GM18861 (cell line): ENCODE data around the gene CFAP20DC.
"Not testable (repeated sequence)": the region's sequence is repeated elsewhere in the genome, so short reads cannot be mapped to it uniquely, and the experiment has no call there.

ENCODE experiments used
- ATAC-seq: cut with Tn5 transposase; IDR thresholded peaks from one replicate; pipeline ENCODE4 v1.9.1; 2021; ENCODE audit not compliant: unreplicated experiment

Gene CFAP20DC

DNA sequence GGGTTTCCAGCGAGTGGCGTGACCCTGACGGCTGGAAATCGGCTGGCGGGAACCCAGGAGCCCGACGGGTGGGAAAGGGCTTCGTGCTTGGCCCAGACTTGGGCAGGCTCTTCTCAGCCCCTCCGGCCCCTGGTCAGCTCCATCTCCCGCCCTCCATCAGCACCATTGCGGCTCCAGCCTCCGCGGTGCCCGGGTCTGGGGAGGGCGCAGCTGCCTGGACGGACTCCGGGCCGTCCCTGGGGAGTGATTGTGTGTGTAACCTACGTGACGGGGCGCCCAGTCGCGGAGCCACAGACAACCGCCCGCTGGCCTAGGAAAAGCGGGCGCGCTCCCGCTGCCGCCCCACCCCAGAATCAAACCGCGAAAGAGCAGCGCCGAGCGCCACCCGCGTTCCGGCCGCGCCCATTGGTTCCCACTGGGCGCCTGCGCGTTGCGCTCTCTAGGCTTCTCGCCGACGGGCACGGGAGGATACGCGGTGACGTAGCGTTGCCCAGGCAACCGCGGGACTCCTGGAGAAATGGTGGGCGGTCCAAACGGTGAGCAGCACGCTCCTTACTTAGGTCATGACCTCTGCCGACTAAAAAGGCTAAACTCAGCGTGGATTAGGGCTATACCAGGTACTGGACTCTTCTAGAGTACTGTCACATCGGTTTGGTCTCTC is at the start of gene CFAP20DC:
Gene CFAP20DC, minus strand, starts transcription at position 355 of the 661 bp plus-strand sequence. CDS start 394 bp downstream, outside the sequence.
- peak; percentile 99 for ATAC-seq

DNA sequence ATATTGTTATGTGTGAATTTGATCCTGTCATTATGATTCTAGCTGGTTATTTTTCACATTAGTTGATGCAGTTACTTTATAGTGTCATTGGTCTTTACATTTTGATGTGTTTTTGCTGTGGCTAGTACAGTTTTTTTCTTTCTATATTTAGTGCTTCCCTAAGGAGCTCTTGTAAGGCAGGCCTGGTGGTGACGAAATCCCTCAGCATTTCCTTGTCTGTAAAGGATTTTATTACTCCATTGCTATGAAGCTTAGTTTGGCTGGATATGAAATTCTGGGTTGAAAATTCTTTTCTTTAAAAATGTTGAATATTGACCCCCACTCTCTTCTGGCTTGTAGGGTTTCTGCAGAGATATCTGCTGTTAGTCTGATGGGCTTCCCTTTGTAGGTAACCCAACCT is 48.7 kb upstream of the CFAP20DC start:
- ATAC-seq: not testable (repeated sequence)

DNA sequence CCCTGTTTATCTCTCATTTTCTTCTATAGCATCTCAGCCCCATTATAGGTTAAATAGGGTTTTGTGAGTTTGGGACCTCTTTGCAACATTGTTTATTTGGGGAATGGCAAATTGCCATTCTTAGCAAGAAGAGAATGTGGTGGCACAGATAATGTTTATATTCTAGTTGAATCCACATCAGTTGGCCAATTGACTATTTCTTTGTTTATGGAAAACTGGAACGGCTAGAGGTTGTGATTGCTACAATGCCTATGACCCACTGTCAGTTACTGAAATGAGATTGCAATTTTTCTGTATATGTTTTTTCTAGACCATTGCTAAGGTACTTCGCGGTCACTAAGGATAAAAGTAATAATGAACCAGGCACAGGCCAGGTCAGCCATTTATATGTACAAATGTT is 44.6 kb upstream of the CFAP20DC start:
- ATAC-seq: no peak

DNA sequence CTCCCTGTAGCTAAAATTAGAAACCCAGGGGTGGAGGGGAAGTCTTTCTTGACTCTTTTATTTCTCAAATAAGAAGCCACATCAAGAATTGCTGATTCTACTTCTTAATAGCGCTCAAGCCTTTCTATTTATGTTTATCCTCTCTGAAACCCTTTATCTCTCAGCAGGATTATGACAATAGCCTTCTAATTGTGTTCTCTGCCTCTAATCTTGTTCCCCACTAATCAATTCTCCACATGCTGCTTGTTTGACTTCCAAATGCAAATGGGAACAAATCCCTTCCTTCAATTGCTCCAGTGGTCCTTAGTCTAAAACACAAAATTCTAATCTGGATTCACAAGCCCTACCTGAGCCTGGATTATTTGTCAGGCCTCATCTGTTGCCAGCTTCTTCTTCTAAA is 43.7 kb upstream of the CFAP20DC start:
- ATAC-seq: no peak

DNA sequence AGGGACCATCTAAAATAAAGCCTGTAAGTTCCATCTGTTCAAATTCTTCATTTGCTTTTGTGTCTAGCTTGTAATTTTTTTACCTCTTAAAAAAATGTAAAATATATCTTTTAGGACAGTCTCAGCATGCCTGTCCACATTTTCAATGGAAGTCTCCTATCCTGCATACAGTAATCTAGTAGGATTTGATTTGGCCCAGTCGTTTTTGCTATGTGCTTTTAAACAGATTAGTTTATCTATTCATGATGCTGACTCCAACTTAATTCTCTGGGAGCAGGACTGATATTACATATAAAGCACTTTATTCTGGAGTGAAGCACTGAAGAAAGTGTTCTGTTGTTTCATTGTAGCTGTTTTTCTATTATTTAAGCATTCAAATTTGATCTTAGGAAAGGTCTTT is 38.9 kb upstream of the CFAP20DC start:
- no peak for ATAC-seq

DNA sequence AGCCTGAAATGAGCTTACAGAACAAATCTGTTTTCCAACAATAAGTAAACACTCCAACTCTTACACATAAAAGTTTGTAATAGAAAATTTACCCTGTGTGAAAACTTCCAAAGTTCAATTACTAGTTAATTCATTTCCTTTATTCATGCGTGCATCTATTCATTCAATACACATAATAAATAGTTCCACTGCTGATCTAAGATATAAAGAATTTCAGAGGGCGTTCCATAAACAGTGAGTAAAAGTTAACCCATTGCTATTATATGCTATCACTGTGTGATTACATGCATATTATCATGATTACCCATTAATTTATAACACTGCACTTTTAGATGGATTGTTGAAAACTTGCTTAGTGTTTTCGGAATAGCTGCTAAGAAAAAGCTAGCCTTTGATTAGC is 36.2 kb upstream of the CFAP20DC start:
- ATAC-seq: no peak

DNA sequence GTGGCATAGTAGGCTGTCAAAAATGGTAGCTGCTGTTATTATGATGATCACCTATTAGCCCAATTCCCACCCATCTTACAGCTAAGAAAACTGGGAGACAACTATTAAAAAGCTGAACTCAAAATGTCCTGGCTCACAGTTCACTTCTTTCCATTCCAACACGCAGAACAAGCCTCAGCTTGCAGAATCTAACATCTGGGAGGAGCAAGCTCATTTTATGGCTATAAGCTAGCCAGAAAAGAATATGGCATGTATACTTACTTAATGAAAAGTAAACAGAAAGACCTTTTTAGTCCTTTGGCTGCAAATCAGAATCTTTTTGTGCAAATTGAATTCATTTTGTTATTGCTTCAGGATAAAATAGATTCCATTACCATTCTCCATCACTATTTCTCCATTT is 34.8 kb upstream of the CFAP20DC start:
- no peak for ATAC-seq

DNA sequence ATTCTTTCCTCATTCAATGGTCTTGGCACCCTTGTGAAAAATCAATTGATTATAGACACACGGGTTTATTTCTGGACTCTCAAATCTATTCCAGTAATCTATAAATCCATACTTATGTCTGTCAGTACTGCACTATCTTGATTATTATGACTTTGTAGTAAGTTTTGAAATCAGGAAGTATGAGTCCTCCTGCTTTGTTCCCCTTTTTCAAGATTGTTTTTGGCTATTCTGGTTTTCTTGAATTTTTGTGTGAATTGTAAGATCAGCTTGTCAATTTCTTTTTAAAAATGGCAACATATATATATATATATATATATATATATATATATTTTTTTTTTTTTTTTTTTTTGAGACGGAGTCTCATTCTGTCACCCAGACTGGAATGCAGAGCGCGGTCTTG is 32.3 kb upstream of the CFAP20DC start:
- ATAC-seq: no peak

DNA sequence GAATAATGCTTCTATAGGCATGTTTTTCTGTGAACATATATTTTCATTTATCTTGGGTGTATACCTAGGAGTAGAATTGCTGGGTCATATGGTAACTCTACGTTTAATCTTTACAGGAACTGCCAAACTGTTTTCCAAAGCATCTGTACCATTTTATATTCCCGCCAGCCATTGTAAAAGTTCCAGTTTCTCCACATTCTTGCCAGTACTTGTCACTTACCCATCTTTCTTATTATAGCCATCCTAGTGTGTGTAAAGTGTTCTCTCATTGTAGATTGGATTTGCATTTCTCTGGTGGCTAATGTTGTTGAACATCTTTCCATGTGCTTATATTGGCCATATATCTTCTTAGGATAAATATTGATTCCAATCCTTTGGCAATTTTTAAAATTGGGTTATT is 31.2 kb upstream of the CFAP20DC start:
- ATAC-seq: no peak

DNA sequence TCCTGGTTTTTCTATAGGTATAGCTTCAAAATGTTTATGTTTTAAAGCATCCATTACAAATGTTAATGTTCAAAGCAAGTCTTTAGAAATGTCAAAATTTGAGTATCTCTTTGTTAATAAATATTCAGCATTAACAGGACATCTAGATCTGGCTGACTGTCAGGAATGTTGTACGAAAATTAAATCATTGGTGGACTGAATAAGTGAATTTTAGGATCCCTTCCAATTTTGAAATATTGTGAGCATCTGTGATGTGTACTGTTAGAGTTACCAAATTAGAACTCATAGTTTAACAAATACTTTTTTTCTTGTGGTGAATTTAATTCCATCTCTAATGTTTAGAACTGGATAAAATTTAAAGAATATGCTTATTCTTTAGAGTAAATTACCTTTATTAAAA is 30.1 kb upstream of the CFAP20DC start:
- no peak for ATAC-seq

DNA sequence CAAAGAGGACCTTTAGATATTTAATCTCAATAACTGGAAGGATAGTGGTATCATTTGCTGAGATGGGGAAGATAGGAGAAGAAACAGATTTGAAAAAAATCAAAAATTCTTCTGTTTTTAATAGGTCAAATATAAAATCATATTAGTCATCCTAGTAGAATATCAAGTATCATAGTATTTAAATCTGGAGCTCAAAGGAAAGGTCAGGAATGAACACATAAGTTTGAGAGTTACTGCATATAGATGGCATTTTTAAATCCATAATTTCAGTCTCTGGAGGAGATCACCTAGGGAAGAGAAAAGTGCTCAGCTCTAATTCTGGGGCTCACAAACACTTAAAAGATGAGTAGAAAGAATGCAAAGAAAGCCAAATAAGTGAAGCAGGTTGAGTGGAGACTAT is 24.9 kb upstream of the CFAP20DC start:
- ATAC-seq: no peak

DNA sequence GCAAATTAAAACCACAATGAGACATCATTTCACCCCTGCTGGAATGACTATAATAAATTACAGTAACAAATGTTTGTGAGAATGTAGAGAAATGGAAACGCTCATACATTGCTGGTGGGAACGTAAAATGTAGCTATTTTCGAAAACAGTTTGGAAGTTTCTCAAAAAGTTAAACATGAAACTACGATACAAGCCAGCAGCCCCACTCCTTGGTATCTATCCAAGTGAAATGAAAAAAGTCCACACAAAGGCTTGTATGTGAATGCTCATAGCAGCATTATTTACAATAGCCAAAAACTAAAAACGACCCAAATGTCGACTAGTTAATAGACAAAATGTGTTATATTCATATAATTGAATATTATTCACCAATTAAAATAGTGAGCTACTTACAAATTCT is 22.9 kb upstream of the CFAP20DC start:
- ATAC-seq: no peak

DNA sequence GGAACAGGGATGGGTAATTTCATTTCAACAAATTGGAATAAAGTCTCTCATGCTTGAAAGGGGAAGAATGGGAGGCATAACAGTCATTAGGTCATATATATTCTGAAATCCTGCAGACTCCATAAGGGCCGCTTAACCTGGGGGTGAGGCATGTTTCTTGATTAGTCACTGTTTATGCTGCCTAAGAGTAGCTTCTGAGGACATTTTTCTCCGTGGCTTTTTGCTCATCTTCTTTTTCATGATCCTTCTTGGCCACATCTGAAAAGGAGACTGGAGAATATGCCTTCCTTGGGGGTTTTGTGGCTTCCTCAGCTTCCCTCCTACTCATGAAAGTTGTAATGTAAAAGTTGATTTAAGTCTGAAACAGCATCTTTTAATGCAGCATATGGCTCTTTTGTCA is 20.0 kb upstream of the CFAP20DC start:
- no peak for ATAC-seq

DNA sequence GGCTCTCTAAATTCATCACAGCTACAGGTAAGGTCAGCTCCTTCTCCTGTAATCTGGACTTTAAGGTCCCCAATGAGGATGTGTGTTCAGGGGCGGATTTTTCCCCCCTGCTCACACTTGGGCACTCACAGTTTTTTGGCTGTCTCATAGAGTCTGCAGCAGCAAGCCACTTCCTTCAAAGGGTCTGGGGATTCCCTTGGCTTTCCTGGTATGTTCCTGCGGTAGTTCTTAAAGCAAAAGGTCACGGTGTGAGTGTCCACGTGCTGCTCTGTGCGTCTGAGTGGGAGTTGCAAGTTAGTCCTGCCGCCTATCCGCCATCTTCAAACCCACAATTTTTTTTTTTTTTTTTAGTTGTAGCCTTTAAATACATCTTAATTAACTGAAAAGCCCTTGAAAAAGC is 15.4 kb upstream of the CFAP20DC start:
- no peak for ATAC-seq

DNA sequence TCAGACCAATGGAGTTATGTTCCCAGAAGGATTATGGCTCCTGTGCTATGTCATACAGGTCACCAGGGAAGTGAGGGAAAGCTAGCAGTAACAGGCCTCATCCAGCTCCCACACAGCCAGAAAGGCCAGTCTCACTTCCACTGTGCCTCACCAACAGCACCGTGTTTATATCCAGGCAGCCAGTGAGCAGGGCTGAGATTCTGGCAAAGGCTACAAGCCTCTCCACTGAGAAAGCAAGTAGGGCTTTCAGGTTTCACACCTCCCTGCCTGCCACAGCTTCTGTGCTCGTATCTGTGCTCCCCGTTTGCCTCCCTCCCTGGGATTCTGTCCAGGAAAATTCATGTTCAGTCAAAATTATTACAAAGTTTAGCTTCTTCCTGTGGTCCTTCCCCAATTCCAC is 14.9 kb upstream of the CFAP20DC start:
- ATAC-seq: no peak

DNA sequence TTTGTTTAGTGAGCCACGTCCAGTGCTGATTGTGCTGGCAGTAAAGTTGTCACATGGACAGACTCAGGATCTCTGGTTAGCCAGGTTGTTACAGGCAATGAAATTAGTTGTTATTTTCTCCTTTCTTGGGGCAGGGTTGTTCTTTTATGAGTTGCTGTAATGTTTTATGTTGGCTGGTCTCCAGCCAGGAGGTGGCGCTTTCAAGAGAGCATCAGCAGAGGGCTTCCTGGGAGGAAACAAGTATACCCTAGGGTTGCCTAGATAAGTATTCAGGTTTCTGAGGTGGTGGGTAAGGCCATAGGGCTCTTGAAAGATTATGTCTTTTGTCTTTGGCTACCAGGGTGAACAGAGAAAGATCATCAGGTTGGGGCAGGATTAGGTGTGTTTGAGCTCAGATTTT is 14.5 kb upstream of the CFAP20DC start:
- no peak for ATAC-seq

DNA sequence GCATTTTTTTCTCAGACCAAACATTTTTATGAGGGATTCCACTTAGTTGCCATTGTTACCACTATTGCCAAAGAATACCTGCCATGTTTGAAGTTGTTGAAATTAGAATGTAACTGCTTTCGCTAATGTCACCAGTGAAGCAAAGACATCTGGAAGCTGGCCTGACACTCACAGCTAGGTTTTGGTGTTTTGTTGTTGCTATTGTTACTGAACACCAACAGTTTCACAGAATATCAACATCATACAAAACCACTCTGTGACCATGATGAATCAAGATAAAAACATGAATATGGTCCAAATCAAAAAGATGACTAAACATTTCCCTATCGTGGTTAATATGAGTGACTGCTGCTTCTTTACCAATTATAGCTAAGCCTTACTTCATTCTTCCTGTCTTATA is 6.9 kb upstream of the CFAP20DC start:
- no peak for ATAC-seq

DNA sequence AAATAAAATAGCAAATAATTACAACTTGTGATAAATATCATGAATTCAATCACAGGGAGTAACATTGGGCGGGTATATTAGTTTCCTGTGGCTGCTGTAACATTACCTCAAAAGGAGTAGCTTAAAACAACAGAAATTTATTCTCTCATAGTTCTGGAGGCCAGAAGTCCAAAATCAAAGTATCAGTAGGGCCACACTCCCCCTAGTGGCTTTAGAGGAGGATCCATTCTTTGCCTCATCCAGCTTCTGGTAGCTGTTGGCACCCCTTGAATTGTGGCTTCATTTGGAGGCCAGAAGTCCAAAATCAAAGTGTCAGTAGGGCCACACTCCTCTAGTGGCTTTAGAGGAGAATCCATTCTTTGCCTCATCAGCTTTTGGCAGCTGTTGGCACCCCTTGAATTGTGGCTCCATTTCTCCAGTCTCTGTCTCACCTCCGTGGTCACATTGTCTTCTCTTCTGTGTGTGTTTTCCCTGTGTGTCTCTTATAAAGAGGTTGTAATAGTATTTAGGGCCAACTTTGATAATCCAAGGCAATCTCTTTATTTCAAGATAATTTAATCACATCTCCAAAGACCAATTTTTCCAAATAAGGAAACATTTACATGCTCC is 3.1 kb upstream of the CFAP20DC start:
- ATAC-seq: no peak

DNA sequence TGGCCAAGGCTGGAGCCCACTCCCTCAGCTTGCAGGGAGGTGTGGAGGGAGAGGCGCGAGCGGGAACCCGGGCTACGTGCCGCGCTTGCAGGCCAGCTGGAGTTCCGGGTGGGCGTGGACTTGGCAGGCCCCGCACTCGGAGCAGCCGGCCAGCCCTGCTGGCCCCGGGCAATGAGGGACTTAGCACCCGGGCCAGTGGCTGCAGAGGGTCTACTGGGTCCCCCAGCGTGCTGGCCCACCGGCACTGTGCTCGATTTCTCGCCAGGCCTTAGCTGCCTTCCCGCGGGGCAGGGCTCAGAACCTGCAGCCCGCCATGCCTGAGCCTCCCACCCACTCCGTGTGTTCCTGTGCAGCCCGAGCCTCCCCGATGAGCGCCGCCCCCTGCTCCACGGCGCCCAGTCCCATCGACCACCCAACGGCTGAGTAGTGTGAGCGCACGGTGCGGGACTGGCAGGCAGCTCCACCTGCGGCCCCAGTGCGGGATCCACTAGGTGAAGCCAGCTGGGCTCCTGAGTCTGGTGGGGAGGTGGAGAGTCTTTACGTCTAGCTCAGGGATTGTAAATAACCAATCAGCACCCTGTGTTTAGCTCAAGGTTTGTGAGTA is 1.1 kb upstream of the CFAP20DC start:
- not testable (repeated sequence) for ATAC-seq

DNA sequence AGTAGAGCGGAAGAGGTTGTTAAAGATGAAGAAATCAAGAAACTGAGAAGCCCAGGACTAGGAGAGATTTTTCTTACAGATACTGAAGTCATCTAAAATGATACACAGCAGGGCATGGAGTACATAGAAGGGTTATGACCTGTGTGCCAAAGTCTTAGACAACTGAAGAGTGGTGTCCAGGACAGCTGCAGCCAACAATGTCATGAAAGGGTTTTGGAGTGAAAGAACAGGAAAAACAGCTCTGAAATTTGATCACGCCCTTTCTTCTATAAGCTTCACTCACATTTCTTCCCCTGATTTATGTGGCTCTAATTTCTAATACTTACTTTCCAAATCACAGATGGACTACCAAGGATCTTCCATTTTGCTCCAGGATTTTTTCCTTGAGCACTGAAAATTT is 3.0 kb downstream of the CFAP20DC start:
- no peak for ATAC-seq

DNA sequence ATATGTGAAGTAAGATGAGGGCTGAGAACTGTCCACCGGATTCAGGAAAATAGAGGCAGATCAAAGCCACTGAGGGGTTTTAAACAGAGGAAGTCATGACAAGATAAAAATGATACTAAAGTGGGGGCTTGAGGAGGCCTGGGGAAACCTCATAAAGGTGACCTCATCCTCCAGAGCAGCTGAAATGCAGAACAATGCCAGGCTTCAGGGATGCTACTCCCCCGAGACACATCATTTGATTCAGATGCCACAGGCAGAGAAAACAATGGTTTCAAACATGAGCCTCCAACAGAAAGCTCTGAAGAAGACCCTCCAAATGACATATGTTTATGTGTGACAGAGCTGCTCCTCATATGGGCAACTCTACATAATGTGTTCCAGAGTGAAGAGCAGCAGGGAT is 6.4 kb downstream of the CFAP20DC start:
- ATAC-seq: no peak

DNA sequence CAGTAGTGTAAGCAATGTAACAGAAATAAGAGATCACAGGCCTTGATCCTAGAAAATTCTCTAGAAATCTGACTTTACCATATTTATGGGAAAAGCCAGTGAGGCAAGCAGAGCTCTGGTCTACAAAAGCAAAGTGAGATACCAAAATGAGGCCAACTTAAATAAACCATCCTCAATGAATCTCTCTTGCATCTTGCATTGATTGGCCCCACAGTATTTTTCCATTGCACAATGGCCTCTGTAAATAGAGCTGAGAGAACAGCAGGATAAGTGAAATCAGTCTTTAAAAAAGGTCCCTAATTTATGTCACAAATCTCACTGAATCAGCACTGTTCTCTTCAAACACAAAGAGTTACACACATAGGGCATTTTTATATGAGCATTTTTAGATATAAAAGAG is 8.9 kb downstream of the CFAP20DC start:
- ATAC-seq: no peak

DNA sequence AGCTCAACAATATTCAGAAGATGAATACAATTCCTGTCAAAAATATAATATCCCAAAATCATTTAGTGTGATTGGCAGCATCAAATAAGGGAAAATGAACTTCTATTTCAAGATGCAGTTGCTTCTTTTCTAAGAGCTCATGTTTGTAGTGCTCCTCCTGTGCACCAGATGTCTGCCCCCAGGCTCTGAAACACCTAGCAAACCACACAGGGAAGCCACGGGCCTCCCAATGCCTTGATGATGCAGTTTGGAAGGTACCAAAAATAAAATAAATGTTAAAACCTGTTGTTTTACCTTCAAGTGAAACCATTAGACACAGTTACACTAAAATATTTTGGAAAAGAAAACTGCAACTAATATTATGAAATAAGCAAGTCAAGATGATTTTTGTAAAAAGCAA is 22.2 kb downstream of the CFAP20DC start:
- no peak for ATAC-seq
